HG02981 (cell line): ENCODE results near the gene GLG1.
"Not testable (repeated sequence)": the region's sequence is repeated elsewhere in the genome, so short reads cannot be mapped to it uniquely, and the experiment has no call there.

Source experiments
- ATAC-seq: cut with Tn5 transposase; IDR thresholded peaks from one replicate; pipeline ENCODE4 v1.9.1; 2021; ENCODE audit warnings: mild to moderate bottlenecking, moderate library complexity; ENCODE audit not compliant: unreplicated experiment

GLG1 gene

DNA sequence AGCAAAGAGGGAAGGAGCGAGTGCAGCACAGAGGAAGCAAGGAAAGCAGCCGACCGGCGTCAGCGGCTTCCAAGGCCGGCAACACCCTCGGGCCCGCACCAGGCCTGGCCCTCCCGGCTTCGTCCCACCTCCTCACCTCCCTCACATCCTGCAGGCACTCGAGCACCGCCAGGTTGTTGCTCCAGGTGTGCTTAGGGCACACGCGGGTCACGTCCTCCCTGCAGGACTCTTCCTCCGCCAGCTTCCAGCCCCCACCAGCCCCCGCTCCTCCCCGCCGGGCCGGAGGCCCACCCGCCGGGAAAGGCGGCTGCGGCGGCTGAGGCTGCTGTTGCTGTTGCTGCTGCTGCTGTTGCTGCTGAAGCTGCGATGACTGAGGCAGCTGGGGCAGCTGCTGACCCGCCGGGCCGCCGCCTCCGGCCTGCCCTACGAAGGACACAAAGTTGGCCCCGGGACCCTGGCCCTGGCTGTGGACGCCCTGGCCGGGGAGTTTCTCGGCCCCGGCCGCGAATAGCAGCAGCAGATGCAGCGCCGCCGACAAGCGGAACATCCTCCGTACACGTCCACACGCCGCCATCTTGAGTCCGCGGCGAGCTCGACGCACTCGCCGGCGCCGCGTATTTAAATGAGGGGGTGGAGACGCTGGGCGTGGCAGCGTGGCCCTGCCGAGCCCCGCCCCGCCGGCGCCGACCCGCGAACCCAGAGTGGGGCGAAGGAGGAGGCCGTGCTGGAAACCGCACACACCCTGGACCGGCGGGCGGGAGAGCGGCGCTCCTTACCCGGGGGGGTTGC is at the start of gene GLG1:
GLG1 (minus strand) TSS at position 594 of the 789 bp plus-strand sequence; CDS start at position 574, 20 bp downstream.
- ATAC-seq, result peak; percentile 95

DNA sequence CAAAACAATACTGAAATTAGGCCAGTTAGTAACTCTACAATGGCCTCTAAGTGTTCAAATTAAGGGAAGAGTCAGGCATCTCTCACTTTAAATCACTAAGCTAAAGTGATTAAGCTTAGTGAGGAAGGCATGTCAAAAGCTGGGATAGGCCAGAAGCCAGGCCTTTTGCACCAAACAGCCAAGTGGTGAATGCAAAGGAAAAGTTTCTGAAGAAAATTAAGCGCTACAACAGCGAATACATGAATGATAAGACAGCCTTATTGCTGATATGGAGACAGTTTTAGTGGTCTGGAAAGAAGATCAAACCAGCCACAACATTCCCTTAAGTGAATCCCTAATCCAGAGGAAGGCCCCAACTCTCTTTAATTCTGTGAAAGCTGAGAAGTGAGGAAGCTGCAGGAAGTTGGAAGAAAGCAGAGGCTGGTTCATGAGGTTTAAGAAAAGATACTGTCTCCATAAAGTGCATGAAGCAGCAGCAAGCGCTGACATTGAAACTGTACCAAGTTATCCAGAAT is 47.7 kb upstream of the GLG1 start:
- no peak for ATAC-seq

DNA sequence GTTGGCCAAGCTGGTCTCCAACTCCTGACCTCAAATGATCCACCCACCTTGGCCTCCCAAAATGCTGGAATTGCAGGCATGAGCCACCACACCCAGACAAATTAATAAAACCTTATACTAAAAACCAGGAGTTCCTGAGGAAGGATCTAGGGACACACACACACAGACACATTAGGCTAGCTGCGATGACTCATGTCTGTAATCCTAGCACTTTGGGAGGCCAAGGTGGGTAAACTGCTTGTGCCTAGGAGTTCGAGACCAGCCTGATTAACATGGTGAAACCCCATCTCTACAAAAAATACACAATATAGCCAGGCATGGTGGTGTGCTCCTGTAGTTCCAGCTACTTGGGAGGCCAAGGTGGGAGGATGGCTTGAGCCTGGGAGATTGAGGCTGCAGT is 46.0 kb upstream of the GLG1 start:
- ATAC-seq, result not testable (repeated sequence)

DNA sequence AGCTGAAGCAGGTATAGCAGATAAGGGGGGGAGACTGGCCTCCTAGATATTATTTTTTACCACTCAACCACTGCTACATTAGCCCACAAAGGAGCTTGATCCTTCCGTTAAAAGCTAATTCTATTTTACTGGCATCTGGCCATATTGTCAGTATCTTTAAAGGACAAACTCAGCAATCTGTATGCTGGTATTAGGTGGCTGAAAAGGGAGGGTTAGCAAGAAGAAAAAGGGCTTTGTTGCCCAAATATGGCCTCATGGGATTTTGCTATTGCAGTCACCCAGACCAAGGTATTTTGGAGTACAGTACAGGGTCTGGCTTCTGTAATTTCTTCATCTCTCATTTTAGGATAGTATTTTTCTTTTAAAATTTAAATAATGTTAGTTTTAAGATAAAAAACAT is 45.3 kb upstream of the GLG1 start:
- ATAC-seq, result no peak

DNA sequence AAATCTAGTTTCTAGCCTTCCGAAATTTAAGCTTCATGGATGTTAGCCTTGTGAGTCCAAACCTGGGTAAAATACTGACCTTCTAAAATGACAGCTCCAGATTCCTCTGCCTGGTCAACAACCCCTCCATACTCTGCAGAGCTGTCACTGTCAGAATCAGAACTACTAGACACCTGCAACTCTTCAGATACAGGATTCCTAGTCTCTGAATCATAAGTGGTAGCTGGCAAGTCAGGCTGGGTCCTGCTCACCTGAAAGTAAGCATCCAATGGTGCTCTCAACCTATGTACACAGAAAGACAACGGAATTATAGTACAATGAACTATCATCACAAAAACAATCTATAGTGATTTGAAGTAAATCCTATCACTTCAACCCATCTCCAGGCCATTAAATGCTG is 44.9 kb upstream of the GLG1 start:
- no peak for ATAC-seq

DNA sequence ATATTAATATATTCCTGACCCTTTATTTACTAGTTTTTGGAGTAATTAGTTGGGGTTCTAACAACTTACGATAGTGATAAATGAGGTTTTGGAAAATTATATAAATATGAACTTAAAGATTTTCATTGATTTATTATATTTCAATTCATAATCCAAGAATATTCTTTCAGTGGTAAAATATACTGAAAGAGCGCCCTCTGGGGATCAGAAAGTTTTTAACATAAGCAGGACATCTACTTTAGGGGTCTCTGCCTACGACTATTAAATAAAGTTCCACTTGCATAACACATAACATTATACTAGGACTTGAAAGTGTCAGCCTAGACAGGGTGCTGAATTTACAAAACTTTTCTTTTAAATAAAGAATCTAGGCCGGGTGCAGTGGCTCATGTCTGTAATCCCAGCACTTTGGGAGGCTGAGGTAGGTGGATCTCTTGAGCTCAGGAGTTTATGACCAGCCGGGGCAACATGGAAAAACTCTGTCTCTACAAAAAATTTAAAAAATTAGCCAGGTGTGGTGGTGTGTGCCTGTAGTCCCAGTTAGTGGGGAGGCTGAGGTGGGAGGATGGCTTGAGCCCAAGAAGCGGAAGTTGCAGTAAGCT is 44.2 kb upstream of the GLG1 start:
- no peak for ATAC-seq

DNA sequence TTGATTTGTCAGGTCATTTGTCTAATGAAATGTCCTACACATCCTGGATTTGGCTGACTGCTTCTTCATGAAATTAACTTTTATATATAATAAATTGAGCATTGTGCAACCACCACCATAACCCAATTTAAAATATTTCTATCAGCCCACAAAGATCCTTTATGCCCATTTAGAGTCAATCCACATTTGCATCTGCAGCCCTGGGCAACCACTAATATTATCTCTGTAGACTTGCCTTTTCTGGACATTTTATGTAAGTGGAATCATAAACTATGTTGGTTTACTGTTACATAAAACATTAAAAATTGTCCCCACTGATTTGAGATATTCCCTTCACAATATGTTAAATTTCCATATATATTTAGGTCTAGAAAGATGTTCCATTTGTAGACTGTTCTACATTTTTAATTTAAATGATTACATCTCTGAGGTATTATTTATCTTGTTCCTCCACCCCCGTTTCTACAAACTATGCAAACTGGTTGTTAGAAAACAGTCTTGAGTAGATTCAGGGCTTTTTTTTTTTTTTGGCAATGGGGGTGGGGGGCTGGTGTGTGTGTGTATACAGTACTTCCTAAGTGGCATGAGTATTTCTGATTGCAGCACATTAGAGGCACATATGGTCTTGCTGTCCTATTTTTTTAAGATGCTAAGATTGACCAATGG is 43.1 kb upstream of the GLG1 start:
- ATAC-seq, result no peak

DNA sequence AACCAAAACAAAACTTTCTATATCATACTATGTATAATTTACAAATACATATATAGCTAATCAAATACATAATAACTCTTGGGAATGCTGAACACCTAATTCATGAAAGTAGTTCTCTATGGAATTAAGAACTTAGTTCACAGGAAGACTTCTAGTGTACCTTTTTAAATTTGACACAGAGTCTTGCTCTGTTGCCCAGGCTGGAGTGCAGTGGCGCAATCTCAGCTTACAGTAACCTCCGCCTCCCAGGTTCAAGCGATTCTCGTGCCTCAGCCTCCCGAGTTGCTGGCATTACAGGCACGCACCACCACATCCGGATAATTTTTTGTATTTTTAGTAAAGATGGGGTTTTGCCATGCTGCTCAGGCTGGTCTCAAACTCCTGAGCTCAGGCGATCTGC is 35.1 kb upstream of the GLG1 start:
- no peak for ATAC-seq

DNA sequence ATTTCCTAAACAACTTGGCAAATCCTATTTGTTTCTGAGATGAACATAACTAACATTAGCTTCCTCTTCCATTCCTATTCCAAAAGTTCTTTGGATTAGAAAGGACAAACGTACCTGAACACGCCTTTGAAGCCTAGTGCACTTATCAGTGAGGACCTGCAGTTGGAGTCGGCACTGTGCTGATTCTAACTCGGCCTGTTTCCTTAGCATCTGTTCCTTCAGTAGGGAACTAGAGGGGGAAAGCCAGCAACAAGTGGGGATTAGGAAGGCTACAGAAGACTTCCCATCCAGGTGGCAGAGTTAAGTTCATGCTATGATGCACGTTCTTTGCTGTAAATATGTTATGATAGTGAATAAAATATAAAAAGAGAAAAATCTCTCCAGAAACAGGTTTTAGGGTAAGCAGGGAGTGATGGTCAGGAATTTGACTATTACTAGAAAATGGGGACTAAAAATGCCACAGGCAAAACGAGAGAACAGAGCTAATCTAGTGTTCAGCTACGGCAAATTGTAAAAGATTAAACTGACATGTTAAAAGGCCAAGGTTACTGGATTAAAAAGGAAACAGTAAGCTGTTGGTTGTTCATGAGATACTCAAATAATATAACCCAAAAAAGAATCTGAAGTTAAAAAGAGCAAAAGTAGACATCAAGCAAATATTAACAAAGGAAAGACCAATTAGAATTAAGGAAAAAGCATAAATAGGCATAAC is 31.0 kb upstream of the GLG1 start:
- ATAC-seq, result no peak

DNA sequence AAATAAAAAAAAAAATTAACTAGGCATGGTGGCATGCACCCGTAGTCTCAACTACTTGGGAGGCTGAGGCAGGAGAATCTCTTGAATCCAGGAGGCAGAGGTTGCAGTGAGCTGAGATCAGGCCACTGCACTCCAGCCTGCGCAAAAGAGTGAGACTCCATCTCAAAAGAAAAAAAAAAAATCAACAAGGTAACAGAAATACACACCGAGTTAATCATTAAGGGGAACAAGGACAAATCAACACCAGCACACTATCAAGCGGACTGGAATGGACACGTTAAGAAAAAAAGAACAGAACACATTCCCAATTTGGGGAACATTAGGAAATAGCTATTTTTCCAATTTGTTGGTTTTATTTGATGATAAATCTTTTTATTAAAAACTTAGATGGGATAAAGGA is 28.4 kb upstream of the GLG1 start:
- ATAC-seq, result no peak

DNA sequence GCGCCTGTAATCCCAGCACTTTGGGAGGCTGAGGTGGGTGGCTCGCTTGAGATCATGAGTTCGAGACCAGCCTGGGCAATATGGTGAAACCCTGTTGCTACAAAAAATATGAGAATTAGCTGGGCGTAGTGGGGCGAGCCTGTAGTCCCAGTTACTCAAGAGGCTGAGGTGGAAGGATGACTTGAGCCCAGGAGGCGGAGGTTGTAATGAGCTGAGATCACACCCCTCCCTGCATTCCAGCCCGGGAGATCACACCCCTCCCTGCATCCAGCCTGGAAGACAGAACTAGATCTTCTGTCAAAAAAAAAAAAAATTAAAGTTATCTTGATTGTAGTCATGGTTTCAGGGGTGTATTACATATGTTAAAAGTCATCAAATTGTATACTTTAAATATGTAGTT is 26.8 kb upstream of the GLG1 start:
- ATAC-seq, result no peak

DNA sequence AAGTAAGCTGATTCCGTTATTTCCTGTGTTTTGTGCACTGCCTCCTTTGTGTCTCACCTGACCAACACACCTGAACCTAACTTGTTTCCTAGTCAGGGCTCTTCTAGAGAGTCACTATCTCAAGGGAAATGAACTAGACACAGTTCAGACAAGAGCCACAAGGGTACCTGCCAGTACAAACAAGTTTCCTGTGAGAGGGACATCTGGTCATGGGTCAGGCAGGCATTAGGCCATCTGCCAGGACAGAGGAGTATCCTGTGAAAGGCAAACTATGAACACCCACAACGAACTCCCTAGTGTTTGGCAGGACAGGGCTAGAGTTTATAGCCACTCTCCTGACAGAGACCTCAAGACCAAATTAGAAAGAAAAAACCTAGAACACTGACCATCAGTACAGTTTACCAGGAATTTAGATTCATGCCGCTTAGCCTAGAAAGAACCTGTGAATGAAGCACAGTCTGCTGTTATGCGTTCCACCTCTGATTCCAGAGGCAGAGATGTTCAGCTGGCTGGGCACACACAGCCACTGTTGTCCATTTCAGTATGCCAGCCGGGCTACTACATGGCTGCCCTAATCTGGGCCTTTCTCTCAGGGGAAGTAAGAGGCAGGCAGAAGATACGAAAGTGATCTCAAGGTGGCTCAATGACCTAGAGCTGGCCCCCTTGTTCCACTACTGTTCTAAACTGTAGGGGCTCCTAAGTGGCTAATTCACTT is 20.7 kb upstream of the GLG1 start:
- no peak for ATAC-seq

DNA sequence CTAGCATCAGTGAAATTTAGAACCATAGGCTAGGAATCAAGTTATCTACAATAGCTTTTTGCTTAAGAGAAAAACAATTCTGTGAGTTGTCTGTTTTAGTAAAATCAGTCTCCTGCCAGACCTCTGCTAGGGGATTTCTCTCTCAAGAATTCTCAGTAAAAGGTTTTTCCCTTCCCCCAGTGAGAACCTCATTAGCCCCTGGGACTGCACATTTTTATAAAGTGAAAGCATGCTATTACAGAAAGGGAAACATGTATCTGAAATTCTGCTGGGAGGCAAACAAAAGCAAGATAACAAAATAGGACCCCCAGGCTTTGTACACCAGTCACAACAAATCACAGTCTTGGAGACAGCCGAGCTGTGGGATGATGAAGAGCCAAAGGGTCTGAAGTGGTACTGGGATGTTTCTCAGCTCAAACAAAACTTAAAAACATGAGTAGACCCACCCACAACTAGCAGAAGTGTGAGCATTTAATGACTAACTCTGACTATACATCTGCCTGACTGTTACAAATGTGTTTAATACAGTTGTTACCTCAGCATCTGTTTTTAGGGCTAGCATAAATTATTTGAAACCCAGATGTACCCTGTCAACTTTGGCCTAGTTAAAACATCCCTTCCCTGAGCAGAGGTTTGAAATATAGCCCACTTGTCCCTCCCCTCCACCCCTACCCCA is 20.0 kb upstream of the GLG1 start:
- ATAC-seq, result no peak

DNA sequence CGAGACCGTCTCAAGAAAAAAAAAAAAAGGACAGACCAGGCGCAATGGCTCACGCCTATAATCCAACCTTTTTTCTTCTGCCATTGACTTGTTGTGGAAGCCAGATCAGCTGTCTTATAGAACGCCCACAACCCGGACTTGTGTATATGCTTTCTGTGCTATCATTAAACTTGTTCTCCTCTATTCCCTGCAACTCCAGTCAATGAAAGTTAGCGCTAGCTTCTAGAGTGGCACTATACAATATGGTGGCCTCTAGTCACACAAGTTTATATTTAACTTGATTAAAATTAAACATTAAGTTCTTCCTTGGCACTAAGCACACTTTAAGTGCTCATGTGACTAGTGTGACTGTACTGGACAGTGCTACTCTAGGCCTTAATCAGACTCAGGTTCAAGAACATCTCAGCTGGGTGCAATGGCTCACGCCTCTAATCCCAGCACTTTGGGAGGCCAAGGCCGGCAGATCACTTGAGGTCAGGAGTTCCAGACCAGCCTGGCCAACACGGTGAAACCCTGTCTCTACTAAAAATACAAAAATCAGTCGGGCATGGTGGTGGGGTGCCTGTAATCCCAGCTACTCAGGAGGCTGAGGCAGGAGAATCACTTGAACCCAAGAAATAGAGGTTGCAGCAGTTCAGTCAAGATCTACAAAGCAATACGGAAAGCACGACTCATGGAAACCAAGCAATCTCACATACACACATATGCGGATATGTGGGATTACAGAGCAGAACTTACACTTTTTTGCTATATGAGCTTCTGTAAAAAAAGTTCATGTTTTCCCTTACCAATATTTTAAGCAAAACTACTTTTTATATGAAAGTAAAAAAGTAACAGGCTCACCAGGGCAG is 18.8 kb upstream of the GLG1 start:
- ATAC-seq, result no peak

DNA sequence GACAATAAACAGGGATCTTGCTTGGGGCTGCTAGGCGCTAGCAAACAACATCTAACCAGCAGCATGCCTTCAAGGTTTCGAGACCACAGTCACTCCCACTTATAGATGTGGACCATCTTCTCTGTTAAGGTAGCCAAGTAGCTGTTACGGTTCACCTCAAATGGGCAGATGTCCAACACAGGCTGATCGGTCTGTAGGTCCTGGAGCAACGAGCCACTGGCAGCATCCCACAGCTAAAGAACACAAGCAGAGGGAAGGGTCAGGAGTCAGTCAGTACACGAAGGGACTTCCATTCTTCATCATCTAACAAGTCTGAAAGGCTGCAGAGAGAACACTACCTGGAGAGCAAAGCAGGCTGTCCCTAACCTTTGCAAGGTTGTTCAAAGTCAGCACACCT is 16.9 kb upstream of the GLG1 start:
- ATAC-seq, result no peak

DNA sequence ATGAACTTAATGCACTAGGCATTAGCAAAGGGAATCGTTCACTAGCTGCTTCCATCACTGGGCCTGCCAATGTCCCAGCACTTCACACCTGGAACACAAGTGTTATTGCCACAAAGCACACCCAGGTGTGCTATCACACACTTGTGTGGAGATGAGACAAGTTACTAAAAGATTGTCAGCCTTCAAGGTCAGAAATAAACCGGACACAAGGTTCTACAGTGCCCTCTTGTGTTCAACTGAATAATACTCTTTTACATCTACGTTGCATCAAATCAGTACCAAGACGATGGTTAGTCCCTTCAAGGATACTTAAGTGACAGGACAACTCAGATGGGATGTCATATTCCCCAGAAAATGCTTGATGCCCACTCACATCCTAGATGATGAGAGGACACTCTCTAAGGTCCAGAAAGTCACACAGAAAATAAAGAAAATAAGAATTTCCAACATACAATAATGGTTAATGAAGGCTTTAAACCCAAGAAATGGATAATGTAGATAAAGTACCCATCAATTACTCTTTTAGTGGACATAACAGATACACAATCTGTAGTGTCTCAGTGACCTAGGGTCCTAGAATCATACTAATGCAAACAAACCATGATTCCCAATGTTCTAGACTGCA is 16.4 kb upstream of the GLG1 start:
- no peak for ATAC-seq

DNA sequence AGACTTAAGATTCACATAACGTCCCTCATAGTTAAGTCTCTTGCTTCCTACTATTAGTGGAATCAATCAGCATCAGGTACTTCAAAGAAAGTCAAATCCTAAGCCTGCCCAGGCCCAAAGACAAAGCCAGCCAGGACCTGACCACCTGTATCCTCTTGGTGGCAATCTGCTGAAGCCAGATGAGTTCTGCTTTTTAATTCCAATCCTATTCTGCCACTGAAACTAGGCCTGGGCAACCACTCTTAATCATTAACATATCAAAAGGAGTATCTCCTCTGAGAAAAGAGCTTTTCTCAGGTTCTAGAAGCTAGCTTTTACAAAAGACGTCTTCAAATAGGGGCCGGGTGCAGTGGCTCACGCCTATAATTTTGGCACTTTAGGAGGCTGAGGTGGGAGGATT is 15.1 kb upstream of the GLG1 start:
- no peak for ATAC-seq

DNA sequence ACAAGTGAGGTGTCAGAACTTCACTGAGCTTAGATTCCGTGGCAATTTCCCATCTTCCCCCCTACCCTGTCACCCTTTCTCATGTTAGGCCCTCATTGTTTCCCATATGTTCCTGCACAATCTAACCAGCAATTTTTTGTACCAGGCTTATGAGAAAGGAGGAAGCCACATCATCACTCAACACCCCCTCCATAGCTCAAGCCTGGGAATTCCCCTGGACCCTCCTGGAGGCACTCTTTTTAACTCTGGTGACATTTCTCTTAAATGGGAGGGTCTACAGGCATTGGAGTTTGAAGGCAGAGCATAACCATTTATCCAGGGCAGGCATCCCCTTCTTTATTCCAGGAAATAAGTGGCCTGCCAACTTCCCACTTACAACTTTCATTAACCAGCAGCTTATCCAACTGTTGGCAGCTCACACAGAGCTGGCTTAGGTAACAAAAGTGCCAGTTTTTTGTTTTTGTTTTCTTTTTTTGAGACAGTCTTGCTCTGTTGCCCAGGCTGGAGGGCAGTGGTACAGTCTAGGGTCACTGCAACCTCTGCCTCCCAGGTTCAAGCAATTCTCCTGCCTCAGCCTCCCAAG is 10.4 kb upstream of the GLG1 start:
- no peak for ATAC-seq
